Stomach (tissue), 9 donors: ENCODE data around the gene AP3B1. TPM values are rescaled to one million over a fixed set of nuclear protein-coding genes. Genes with fewer than 3 reads are reported as not detected.

Experiments
- DNase-seq, 2 donors: peaks; one replicate each; pipeline versions ENCODE4 v3.0.0 to v3.0.0-alpha.2; 2013 to 2019
- H3K27ac ChIP-seq, 5 donors: fragments of 200-600 bp in 4 of 5; sonication (generic) in 4 of 5; one replicate each; pipeline ENCODE4 v1.5.1; 2013 to 2019; ENCODE audit warnings: mild to moderate bottlenecking in 1 of 5, moderate library complexity in 1 of 5
- H3K27me3 ChIP-seq, 3 donors: fragments of 200-600 bp; sonication (generic); one replicate each; pipeline ENCODE4 v1.5.1; 2017 to 2019; ENCODE audit warnings: mixed run types in 1 of 3
- H3K36me3 ChIP-seq, 4 donors: fragments of 200-600 bp; sonication (generic); 1 replicate in 3 of 4; 2 replicates in 1 of 4; pipeline ENCODE4 v1.5.1; 2016 to 2019
- H3K4me1 ChIP-seq, 4 donors: fragments of 200-600 bp; sonication (generic); one replicate each; pipeline ENCODE4 v1.5.1; 2016 to 2019
- H3K4me3 ChIP-seq, 4 donors: fragments of 200-600 bp; sonication (generic) in 3 of 4; one replicate each; pipeline ENCODE4 v1.5.1; 2016 to 2019; ENCODE audit warnings: mild to moderate bottlenecking in 1 of 4
- H3K9me3 ChIP-seq, 4 donors: fragments of 200-600 bp; sonication (generic); one replicate each; pipeline ENCODE4 v1.5.1; 2016 to 2019
- CTCF ChIP-seq, 7 experiments: fragments of 450-650 bp in 4 of 7; fragments of 200-600 bp in 3 of 7; sonication (generic) in 3 of 7; IDR thresholded peaks; one replicate each; pipeline ENCODE4 v1.5.1; 2016 to 2019; ENCODE audit warnings: antibody characterized with exemption in 7 of 7, control low read depth in 2 of 7, mild to moderate bottlenecking in 1 of 7
- EP300 ChIP-seq: sonication (generic); formaldehyde crosslinking; IDR thresholded peaks from one replicate; pipeline ENCODE4 v1.6.1; 2017; ENCODE audit warnings: antibody characterized with exemption
- POLR2A ChIP-seq, 4 donors: fragments of 450-650 bp; IDR thresholded peaks; one replicate each; pipeline ENCODE4 v1.6.1; 2016; ENCODE audit warnings: antibody characterized with exemption in 4 of 4, control low read depth in 2 of 4, mild to moderate bottlenecking in 1 of 4, moderate library complexity in 1 of 4
- POLR2AphosphoS5 ChIP-seq, 3 donors: sonication (generic); formaldehyde crosslinking; IDR thresholded peaks; one replicate each; pipeline ENCODE4 v1.6.1; 2016; ENCODE audit warnings: antibody characterized with exemption in 3 of 3
- WGBS, 5 donors: extraction: QIAGEN DNeasy Blood & Tissue Kit in 3 of 5; methylation state at CpG; one replicate each; pipeline versions ENCODE4 v1.1.5 to v1.1.7; 2013 to 2018; 5-methylcytosine and 5-hydroxymethylcytosine counted together
- intact Hi-C: fragments of 100-400 bp; cut with DNase I; formaldehyde crosslinking; loops from one replicate; pipeline ENCODE4 v1.15.1; 2023; ENCODE audit warnings: low total_unique reads
- polyA plus RNA-seq, 3 donors: library from polyadenylated mRNA; stranded (reverse); fragments of 200-250 nt; gene quantifications; one replicate each; pipeline ENCODE4 v1.2.3, GENCODE V29; 2013
- total RNA-seq, 5 donors: library from RNA; depleted of rRNA; stranded (reverse); fragments of >200 nt; gene quantifications; one replicate each; pipeline versions ENCODE4 v1.1.0 to v1.2.3, GENCODE V29; 2014 to 2016
- donor health status: healthy with polysubstance abuse.
- donor health status: Bipolar disorder and iron deficiency.
- donor health status: healthy.

AP3B1 gene
- total and polyA plus RNA-seq, 8 donors, result 15.2 to 81.0 (median 23.5) TPM

GRCh38 chr5:78251663-78252284 is 42.7 kb downstream of the AP3B1 start:
- H3K27me3 ChIP-seq, result no peaks in the 10 kb centered on the region
- WGBS, 5 donors, result 92 to 95% (median 93%) methylated on average over 4 to 7 of the region's 7 CpGs
- intact Hi-C loops, result no loop called here

GRCh38 chr5:78245136-78245535 is 49.4 kb downstream of the AP3B1 start:
- no peak for TF ChIP-seq POLR2A (IDR thresholded peaks at IDR 0.05)
- TF ChIP-seq POLR2AphosphoS5 (IDR thresholded peaks at IDR 0.05), result peak in 1 of 3 donors; percentile 56
- TF ChIP-seq CTCF (IDR thresholded peaks at IDR 0.05), result no peak
- WGBS, 5 donors, result 29 to 60% (median 53%) methylated on average over 8 of the region's 8 CpGs
- H3K36me3 ChIP-seq, result peaks cover 0 to 5% (median 2%) of the 10 kb centered on the region in 4 donors
- H3K9me3 ChIP-seq, result no peaks in the 10 kb centered on the region
- DNase-seq, result peak; percentile 44 to 55
- intact Hi-C loops, result no loop called here
- no peak overlapping the region for H3K4me3 ChIP-seq
- no peaks in the 10 kb centered on the region for H3K27me3 ChIP-seq
- peaks cover 0 to 29% (median 3%) of the 10 kb centered on the region in 4 donors for H3K4me1 ChIP-seq
- H3K27ac ChIP-seq, result peak overlapping the region in 1 of 5 donors; percentile 42

More at GRCh38 chr5:78251663-78252284, 42.7 kb downstream of the AP3B1 start:
- H3K4me1 ChIP-seq, result no peaks in the 10 kb centered on the region
- no peaks in the 10 kb centered on the region for H3K9me3 ChIP-seq
- DNase-seq, result no peak
- no peak overlapping the region for H3K27ac ChIP-seq
- no peak overlapping the region for H3K4me3 ChIP-seq
- TF ChIP-seq POLR2AphosphoS5 (IDR thresholded peaks at IDR 0.05), result no peak
- TF ChIP-seq EP300, result no peak
- no peak for TF ChIP-seq CTCF (IDR thresholded peaks at IDR 0.05)
- no peak for TF ChIP-seq POLR2A (IDR thresholded peaks at IDR 0.05)
- peaks cover 0 to 12% (median 5%) of the 10 kb centered on the region in 4 donors for H3K36me3 ChIP-seq

GRCh38 chr5:78243639-78244038 is 50.9 kb downstream of the AP3B1 start:
- peaks cover 0 to 14% (median 9%) of the 10 kb centered on the region in 4 donors for H3K36me3 ChIP-seq
- H3K27ac ChIP-seq, result no peak overlapping the region
- no peak for DNase-seq
- no peaks in the 10 kb centered on the region for H3K9me3 ChIP-seq
- no peaks in the 10 kb centered on the region for H3K27me3 ChIP-seq
- no peak overlapping the region for H3K4me3 ChIP-seq
- peaks cover 0 to 29% (median 3%) of the 10 kb centered on the region in 4 donors for H3K4me1 ChIP-seq
- intact Hi-C loops, result no loop called here
- no peak for TF ChIP-seq EP300
- no peak for TF ChIP-seq CTCF (IDR thresholded peaks at IDR 0.05)
- no peak for TF ChIP-seq POLR2A (IDR thresholded peaks at IDR 0.05)
- TF ChIP-seq POLR2AphosphoS5 (IDR thresholded peaks at IDR 0.05), result no peak

- Histone ChIP-seq H3K4me3 (no peak overlapping the region), H3K27me3 (no peaks in the 10 kb centered on the region), H3K4me1 (peaks cover 0 to 29% (median 3%) of the 10 kb centered on the region in 4 donors), H3K27ac (no peak overlapping the region), H3K9me3 (no peaks in the 10 kb centered on the region), H3K36me3 (peaks cover 0 to 17% (median 11%) of the 10 kb centered on the region in 4 donors)
- no peak for DNase-seq
- WGBS, 5 donors, result 92 to 98% (median 97%) methylated on average over 2 of the region's 2 CpGs
- intact Hi-C loops, result no loop called here
- no peak for TF ChIP-seq POLR2AphosphoS5 (IDR thresholded peaks at IDR 0.05)
Observed at GRCh38 chr5:78243091-78243490, 51.4 kb downstream of the AP3B1 start.

GRCh38 chr5:78242001-78242400 is 52.5 kb downstream of the AP3B1 start:
- no peak overlapping the region for H3K27ac ChIP-seq
- H3K9me3 ChIP-seq, result no peaks in the 10 kb centered on the region
- TF ChIP-seq EP300 (no peak), POLR2A (IDR thresholded peaks at IDR 0.05) (no peak), POLR2AphosphoS5 (IDR thresholded peaks at IDR 0.05) (no peak), CTCF (IDR thresholded peaks at IDR 0.05) (no peak)
- no peaks in the 10 kb centered on the region for H3K27me3 ChIP-seq
- H3K4me1 ChIP-seq, result peaks cover 0 to 29% (median 3%) of the 10 kb centered on the region in 4 donors
- H3K4me3 ChIP-seq, result no peak overlapping the region
- peaks cover 0 to 26% (median 16%) of the 10 kb centered on the region in 4 donors for H3K36me3 ChIP-seq
- DNase-seq, result no peak
- intact Hi-C loops, result no loop called here
- 92 to 100% (median 98%) methylated on average over 1 of the region's 1 CpG for WGBS, 5 donors
